ENCODE measurements around the gene PROCA1.
"Not testable (repeated sequence)": the region's sequence is repeated elsewhere in the genome, so short reads cannot be mapped to it uniquely, and the experiment has no call there.

PROCA1 gene

DNA sequence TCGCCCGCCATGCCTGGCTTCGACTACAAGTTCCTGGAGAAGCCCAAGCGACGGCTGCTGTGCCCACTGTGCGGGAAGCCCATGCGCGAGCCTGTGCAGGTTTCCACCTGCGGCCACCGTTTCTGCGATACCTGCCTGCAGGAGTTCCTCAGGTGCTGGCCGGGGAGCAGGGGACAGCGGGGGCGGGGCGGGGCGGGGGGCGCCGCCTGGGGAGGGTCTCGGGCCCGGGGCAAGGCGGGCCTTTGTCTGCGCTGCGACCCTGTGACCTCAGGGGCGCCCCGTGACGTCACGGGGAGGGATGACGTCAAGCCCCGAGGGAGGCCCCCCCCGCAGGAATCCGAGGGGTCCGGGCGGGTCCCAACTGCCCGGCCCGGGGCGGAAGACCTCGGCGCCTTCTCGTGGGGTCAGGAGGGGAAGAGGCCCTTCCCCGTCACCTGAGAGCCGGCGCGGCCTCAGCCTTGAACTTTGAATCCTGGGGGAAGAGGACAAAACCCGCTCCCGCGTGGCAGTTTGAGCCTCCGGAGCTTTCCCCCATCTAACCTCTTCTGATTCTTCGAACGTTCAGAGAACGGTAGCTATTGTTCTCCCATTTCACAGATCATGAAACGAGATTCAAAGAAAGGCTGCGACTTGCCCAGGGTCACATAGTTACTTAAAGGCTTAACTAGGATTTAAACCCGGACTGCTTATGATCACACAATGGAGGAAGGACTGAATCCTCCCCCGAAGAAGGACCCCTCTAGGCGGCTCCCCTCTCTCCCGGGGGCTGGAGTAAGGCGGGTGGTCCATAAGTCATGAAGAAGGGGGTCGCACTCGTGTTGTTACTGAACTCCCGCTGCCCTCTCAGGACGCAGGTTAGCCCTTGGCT lies 32.6 kb upstream of the PROCA1 start:
- DNase-seq: peak; percentile 49

- peak; percentile 73 for DNase-seq
Measured at GRCh38 chr17:28743243-28744103, 31.8 kb upstream of the PROCA1 start, which contains the start of gene TRAF4. TRAF4 (plus strand) TSS chr17:28744011; CDS start chr17:28744113, 102 bp downstream.

GRCh38 chr17:28741358-28742349 lies 30.0 kb upstream of the PROCA1 start:
- no peak for DNase-seq

DNA sequence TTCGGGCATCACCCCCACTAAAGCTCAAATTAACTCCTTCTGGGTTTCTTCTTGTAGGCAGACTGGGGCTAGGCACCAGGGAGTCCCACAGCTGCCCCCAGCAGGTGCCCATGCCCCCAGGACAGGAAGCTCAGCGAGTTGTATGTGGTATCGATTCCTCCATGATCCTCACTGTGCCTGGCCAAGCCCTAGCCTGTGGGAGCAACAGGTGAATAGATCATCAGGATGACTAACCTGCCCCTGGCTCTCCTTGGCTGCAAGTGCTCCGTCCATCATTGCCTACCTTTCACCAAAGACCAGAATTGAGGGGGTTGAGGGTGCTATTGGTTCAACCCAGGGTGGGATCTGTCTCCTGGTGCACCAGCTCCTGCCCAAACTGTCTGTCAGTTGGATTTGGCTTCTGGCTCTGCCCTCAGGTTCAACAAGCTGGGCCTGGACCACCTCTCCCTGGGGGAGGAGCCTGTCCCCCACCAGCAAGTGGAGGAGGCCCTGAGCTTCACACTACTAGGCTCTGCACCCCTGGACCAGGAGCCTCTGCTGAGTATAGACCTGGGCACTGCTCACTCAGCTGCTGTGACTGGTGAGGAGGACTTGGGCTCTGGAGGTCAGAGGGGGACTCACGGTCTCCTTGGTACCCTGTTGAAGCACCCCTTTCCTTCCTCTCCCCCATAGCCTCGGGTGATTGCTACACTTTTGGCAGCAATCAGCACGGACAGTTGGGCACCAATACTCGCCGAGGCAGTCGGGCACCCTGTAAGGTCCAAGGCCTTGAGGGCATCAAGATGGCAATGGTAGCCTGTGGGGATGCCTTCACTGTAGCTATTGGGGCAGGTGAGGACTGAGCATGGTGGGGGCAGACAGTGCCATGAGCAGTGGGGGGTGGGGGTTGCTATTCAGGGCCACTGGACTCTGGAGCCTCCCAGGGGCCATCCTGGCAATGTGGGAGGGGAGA lies 29.0 kb upstream of the PROCA1 start:
- no peak for DNase-seq

DNA sequence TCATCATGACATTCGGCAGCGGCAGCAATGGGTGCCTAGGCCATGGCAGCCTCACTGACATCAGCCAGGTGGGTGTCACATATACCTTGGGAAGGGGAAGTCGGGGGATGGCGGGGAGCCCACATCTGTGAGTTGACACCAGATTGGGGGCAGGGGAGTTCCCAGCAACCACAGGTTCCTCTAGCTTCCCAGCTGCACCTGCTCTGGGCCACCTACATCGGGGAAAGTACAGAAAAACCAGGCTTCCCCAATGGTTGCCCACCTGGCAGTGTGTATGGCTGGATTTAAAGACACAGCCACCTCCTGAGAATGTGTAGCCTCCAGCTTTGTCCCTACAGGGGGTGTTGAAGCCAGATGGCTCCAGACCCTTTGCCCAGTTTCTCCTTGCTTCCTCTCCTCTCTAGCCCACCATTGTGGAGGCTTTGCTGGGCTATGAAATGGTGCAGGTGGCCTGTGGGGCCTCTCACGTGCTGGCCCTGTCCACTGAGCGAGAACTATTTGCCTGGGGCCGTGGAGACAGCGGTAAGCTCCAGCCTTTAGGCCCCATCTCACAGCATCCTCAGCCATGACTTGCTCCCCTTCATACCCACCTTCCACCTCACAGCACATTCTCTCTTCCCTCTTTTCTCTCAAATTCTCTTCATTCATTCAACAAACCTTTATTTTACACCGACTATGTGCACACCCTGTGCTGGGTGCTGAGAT lies 27.1 kb upstream of the PROCA1 start:
- DNase-seq: peak; percentile 67

GRCh38 chr17:28737770-28738679 lies 26.3 kb upstream of the PROCA1 start:
- no peak for DNase-seq

GRCh38 chr17:28737316-28737715 lies 25.6 kb upstream of the PROCA1 start:
- no peak for DNase-seq

DNA sequence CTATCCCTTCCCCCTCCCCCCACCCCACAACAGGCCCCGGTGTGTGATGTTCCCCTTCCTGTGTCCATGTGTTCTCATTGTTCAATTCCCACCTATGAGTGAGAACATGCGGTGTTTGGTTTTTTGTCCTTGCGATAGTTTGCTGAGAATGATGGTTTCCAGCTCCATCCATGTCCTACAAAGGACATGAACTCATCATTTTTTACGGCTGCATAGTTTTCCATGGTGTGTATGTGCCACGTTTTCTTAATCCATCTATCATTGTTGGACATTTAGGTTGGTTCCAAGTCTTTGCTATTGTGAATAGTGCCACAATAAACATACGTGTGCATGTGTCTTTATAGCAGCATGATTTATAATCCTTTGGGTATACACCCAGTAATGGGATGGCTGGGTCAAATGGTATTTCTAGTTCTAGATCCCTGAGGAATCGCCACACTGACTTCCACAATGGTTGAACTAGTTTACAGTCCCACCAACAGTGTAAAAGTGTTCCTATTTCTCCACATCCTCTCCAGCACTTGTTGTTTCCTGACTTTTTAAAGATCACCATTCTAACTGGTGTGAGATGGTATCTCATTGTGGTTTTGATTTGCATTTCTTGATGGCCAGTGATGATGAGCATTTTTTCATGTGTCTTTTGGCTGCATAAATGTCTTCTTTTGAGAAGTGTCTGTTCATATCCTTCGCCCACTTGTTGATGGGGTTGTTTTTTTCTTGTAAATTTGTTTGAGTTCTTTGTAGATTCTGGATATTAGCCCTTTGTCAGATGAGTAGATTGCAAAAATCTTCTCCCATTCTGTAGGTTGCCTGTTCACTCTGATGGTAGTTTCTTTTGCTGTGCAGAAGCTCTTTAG lies 24.5 kb upstream of the PROCA1 start:
- DNase-seq: not testable (repeated sequence)

DNA sequence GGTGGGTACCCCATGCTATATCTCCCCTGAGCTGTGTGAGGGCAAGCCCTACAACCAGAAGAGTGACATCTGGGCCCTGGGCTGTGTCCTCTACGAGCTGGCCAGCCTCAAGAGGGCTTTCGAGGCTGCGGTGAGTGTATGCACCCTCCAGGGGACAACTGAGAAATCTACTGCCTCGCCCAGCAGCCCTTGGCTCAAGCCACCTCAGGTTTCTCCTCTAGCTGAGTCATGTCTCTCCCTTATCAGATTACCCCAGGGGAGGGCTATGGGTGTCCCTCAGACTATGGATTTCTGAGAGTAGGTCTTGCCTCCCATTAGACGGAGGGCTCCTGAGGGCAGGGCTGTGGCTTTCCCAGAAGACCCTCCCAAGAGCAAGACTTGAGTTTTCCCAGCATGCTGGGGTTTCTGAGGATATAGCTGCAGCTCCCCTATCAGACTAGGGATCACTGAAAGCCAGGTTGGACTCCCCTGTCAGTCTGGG lies 23.6 kb upstream of the PROCA1 start:
- DNase-seq: no peak

- DNase-seq: no peak
Measured at GRCh38 chr17:28734712-28735241, 23.1 kb upstream of the PROCA1 start.

- no peak for DNase-seq
Measured at GRCh38 chr17:28733346-28733745, 21.7 kb upstream of the PROCA1 start.

DNA sequence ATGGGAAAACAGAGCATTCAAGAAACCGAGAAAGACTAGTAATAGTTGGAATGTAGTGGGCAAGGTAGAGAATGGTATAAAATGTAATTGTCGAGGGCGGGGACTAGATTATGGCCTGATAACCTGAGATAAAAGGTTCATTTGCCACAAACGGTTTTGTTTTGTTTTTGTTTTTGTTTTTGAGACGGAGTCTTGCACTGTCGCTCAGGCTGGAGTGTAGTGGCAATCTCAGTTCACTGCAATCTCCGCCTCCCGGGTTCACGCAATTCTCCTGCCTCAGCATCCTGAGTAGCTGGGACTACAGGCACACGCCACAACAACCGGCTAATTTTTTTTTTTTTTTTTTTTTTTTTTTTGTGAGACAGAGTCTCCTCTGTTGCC lies 18.3 kb upstream of the PROCA1 start:
- DNase-seq: no peak

DNA sequence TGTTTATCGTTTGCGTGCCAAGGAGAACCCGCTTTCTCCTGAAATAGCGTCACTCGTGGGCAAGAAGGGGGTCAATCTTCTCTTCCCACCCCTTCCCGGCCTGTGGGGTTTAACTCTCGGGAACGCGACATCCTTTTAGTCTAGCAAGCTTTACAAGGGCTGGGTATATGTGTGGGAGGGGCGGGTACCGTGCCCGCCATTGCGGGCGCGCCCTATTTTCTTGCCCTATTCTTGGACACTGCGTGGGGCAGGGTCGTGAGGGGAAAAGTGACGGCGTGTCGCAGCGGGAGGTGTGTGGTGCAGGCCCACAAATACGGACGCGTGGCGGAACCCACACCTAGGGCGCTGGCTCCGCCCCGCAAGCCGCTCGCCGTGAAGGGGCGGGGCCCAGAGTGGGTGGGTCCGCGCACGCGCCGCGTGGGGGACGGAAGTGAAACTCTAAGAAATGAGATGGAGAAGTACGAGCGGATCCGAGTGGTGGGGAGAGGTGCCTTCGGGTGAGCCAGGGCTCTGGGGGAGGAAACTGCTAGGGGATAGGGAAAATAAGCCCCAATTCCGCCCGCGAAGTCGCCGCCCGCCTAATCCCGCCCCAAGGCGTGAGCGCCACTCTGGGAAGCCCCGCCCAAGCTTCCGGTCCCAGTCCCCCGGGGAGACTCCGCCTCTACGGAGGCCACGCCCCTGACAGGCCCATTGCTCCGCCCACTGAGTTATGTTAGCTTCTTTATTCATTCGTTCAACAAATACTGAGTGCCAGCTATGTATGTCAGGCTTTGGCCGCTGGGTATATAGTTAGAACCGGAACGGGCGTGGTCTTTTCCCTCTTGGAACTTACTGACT lies 16.9 kb upstream of the PROCA1 start, which contains the start of gene NEK8:
Gene NEK8 (plus strand): TSS at position 425 of the 837 bp plus-strand sequence. CDS start 26 bp downstream, at position 451.
- DNase-seq: peak; percentile 95

DNA sequence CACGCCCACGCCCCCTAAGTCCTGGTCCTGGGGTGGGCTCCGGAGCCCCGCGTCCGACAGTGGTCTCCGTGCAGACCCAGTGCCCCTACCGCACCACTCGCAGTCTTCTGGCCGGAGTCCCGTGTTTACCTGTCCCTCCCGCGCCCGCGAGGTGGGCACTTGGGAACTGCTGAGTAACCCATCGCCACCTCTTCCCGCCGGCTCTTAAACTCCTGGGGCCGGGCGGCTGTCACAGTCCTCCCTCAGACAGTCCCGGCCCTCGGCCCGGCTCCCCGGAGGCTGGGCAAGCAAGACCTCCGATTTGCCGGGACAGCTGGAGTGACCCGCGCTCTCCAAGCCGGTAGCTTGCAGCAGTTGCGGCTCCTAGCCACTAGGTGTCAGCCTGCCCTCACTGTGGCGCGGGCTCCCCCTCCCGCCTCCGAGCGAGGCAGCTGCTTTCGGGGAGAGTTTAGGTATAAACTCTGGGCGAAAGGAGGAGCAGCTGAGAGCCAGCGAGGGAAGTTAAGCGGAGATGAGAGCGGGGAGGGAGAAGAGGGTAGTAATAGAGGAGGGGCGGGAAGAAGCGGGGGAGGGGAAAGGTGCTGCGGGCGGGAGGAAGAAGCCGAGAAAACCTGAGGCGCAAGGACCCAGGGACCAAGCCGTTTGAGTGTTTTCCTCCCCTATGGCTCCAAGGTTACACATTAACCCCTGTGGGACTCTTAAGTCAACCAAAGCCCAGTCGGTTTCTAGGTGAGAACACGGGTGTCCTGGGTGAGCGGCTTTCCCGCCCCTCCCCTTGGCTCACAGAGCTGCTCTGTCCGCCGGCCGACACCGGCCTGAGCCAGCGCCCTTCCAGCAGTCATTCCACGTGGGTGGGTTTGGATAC lies 15.2 kb upstream of the PROCA1 start:
- peak; percentile 90 for DNase-seq

GRCh38 chr17:28726226-28726626 lies 14.5 kb upstream of the PROCA1 start, which contains the start of gene TLCD1:
TLCD1 (minus strand) TSS chr17:28726233; CDS start chr17:28726097, 136 bp downstream.
- peak; percentile 76 for DNase-seq

Data from stimulated activated naive CD4-positive, alpha-beta T cell treated with Interleukin-2 at 50 U/mL for 16 hours (primary cell).